NOMO-1 treated with dmso at 0.1 percent for 144 hours (cell line): ENCODE measurements around the gene SNCB.

Experiments used
- DNase-seq: peaks from one replicate; lab custom pipeline; 2025; ENCODE audit not compliant: unreplicated experiment; lab: John Stamatoyannopoulos, UW

The SNCB gene

GRCh38 chr5:176625512-176625911, 4.8 kb downstream of the SNCB start:
- DNase-seq = no peak

DNA sequence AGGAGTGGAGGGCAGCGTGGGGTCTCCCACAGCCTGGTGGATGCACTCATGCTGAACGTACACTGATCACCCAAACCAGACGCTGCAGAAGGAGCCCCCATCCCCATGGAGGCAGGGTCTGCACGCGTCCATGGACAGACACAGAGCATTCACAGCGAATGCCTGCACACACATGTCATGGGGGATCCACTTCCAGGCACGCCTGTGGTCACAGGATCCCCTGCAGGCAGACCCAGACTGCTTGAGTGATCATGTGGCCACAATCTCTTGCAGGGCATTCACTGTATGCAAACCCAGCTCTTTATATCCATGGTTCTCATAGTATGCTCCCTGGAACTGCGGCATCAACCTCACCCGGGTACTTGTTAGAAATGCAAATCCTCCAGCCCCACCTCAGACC, 5.4 kb downstream of the SNCB start:
- DNase-seq = no peak

DNA sequence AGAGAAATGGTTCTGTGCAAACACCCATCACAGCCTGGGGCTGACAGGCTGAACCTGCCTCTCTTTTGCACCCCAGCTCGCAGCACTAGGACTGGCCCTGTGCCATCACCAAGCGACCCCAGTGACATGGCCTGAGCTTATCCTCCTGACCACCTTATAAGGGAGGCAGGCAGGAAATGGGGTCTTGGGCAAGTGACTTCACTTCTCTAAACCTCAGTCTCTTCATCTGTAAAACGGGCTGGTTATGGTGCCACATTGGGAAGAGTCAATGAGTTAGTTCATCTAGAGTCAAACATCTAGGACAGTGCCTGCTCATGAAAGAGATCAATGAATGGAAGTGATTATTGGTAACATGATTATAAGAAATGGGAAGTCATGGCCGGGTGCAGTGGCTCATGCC, 6.2 kb downstream of the SNCB start:
- no peak for DNase-seq

GRCh38 chr5:176621661-176622079, 8.7 kb downstream of the SNCB start:
- DNase-seq = no peak

GRCh38 chr5:176620333-176620981, 9.9 kb downstream of the SNCB start:
- no peak for DNase-seq

GRCh38 chr5:176619569-176620332, 10.6 kb downstream of the SNCB start:
- no peak for DNase-seq

DNA sequence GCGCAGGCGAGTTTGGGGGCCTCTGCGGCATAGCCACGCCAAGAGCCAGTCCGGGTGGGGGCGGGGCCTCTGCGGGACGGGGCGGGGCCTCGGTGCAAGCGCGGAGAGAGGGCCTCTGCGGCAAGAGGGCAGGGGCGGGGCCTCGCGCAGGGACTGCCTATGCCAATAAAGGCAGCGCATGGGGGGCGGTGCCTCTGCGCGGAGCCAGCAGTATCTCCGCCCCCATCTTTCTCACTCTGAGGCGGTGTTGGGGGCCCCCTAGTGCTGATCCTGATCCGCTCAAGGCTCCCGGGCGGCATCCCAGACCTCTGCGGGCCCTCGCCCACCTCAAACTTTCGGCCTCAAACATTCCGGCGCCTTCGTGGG, 11.1 kb downstream of the SNCB start:
- peak; percentile 23 for DNase-seq

GRCh38 chr5:176618783-176619182, 11.6 kb downstream of the SNCB start:
- DNase-seq = no peak

DNA sequence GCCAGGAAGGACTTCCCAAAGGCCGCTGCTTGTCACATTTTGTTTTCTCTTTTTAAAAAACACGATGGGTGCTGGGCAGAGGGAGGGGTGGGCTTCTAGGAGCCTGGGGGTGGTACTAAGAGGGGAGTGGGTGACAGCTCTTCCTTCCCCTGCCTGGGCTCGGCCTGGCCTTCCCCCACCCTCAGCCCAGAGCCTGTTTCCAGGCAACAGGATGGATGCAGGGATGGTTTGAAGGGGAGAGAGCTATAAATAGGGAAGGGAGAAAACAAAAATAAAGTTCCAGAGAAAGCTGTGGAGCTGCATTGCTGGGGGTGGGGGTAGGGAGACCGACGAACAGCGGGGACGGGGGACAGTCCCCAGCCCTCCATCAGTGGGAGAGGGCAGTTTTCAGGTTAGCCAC, 13.8 kb downstream of the SNCB start:
- no peak for DNase-seq

GRCh38 chr5:176614805-176615478, 15.4 kb downstream of the SNCB start:
- no peak for DNase-seq

- DNase-seq = no peak
These were observed 17.5 kb downstream of the SNCB start for GRCh38 chr5:176612855-176613254.

DNA sequence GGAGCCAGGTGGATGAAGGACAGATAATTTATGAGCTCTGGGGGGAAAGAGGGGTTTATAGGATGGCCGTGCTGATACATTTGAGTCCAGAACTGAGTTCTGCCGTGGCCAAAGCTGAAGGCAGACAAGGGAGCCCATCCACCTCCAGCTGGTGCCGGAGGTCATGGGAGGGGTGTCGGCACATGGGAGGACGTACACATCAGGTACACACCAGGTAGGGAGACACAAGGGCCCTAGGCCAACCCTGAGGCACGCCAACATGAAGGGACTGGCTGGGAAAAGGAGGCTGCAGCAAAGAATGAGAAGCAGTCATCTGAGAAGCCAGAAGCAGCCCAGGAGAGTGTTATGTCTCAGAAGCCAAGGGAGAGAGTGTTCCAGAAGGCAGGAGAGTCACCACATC, 18.3 kb downstream of the SNCB start:
- no peak for DNase-seq

- DNase-seq = peak; percentile 66
These were observed 18.9 kb downstream of the SNCB start for GRCh38 chr5:176611435-176611834.

- no peak for DNase-seq
These were observed 19.9 kb downstream of the SNCB start for GRCh38 chr5:176610435-176610773.

GRCh38 chr5:176609724-176610434, 20.5 kb downstream of the SNCB start, which contains the start of gene GPRIN1:
GPRIN1 (minus strand) TSS chr5:176610156; CDS start chr5:176599834, 10,322 bp downstream.
- no peak for DNase-seq

- no peak for DNase-seq
These were observed 21.2 kb downstream of the SNCB start for GRCh38 chr5:176608937-176609723.

- DNase-seq = no peak
These were observed 22.1 kb downstream of the SNCB start for GRCh38 chr5:176608142-176608705.

- no peak for DNase-seq
These were observed 23.5 kb downstream of the SNCB start for GRCh38 chr5:176606875-176607274.

- DNase-seq = no peak
These were observed 24.3 kb downstream of the SNCB start for GRCh38 chr5:176606032-176606431.

DNA sequence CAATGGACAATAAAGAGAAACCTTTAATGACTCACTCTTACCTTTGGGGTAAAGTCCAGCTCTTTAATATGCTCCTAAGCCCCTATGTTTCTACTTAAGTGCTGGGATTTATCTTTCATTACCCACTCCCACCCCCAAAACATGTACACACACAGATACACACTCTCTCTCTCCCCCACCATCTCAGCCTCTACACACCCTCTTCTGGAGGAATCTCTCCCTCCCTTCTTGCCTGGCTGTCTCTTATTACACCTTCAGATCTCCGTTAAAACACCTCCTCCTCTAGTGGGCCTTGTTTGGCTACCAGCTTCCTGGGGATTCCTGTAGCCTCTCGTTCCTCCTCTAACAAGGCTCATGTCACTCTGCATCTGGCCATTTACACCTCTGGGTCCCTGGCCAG, 27.2 kb downstream of the SNCB start:
- DNase-seq = no peak
